PFSK-1 (cell line): Measurements from ENCODE around the gene LYPLAL1.

Experiments
- FOXP2 ChIP-seq: optimal IDR thresholded peaks from 2 replicates; pipeline ENCODE3; 2011; ENCODE audit warnings: borderline replicate concordance, control low read depth, inconsistent platforms; ENCODE audit not compliant: insufficient read depth; ENCODE audit errors: extremely low read length, extremely low read depth
- POLR2AphosphoS5 ChIP-seq: IDR thresholded peaks from 2 replicates; pipeline ENCODE4 v1.6.1; 2012; ENCODE audit warnings: low read depth, mild to moderate bottlenecking, control low read depth, low read length, moderate library complexity
- SIN3A ChIP-seq: IDR thresholded peaks from 2 replicates; pipeline ENCODE4 v1.6.1; 2012; ENCODE audit warnings: mild to moderate bottlenecking, low read length, moderate library complexity, borderline replicate concordance; ENCODE audit not compliant: insufficient read depth
- TAF1 ChIP-seq: IDR thresholded peaks from 2 replicates; pipeline ENCODE4 v1.6.1; 2012; ENCODE audit warnings: low read length, control low read depth, borderline replicate concordance; ENCODE audit not compliant: insufficient read depth
- TF ChIP-seq, protein P1 (sequence below), 2 experiments: IDR thresholded peaks; 2 replicates each; pipeline versions ENCODE4 v1.6.1 to v1.8.0; 2011 to 2012; ENCODE audit warnings: low read depth in 2 of 2, low read length in 2 of 2, control low read depth in 1 of 2, inconsistent platforms in 1 of 2, mild to moderate bottlenecking in 1 of 2, moderate library complexity in 1 of 2; ENCODE audit not compliant: insufficient read depth in 1 of 2

LYPLAL1 gene

DNA sequence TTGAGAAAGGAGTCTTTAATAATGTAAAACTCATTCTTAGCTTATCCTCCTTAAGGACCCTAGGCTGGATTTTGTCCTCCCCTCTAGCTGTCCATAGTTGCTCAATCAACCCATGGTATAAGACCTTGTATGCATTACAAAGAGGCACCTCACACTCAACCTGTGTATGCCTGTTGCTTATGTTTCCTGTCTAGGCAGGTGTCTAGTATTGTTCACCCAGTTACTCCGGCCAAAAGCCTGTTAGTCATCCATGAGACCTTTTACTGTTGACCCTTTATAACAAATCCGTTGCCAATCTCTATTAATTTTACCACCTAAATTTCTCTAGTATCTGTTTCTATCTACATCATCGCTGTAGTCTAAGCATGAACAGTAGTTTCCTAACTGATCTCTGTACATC is 3.7 kb downstream of the LYPLAL1 start:
- TF ChIP-seq FOXP2 (no peak), TAF1 (no peak), SIN3A (no peak), POLR2AphosphoS5 (no peak)
- TF ChIP-seq, protein P1, sequence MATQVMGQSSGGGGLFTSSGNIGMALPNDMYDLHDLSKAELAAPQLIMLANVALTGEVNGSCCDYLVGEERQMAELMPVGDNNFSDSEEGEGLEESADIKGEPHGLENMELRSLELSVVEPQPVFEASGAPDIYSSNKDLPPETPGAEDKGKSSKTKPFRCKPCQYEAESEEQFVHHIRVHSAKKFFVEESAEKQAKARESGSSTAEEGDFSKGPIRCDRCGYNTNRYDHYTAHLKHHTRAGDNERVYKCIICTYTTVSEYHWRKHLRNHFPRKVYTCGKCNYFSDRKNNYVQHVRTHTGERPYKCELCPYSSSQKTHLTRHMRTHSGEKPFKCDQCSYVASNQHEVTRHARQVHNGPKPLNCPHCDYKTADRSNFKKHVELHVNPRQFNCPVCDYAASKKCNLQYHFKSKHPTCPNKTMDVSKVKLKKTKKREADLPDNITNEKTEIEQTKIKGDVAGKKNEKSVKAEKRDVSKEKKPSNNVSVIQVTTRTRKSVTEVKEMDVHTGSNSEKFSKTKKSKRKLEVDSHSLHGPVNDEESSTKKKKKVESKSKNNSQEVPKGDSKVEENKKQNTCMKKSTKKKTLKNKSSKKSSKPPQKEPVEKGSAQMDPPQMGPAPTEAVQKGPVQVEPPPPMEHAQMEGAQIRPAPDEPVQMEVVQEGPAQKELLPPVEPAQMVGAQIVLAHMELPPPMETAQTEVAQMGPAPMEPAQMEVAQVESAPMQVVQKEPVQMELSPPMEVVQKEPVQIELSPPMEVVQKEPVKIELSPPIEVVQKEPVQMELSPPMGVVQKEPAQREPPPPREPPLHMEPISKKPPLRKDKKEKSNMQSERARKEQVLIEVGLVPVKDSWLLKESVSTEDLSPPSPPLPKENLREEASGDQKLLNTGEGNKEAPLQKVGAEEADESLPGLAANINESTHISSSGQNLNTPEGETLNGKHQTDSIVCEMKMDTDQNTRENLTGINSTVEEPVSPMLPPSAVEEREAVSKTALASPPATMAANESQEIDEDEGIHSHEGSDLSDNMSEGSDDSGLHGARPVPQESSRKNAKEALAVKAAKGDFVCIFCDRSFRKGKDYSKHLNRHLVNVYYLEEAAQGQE (IDR thresholded peaks at IDR 0.05; ENCODE audit: insufficient read depth in 1 of 2, low read depth in 2 of 2, low read length in 2 of 2) = no peak

DNA sequence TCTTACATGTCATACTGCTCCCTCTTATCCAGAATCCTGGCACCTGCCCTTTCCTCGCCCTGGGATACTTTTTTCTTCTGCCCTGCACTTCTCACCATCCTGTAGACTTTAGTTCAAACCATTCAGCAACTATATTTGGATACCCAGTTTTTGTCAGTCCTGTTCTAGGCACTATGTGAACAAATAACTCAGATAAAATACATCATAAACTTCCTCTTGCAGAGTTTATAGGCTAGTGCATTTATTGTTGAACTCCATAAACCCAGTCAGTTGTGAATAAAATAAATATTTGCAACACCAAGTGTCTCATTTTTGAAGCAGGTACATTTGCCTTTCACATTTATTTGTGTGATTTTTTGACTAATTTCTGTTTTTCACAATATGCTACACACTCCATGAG is 4.3 kb downstream of the LYPLAL1 start:
- TF ChIP-seq, protein P1 (IDR thresholded peaks at IDR 0.05; ENCODE audit: insufficient read depth in 1 of 2, low read depth in 2 of 2, low read length in 2 of 2) = no peak
- TF ChIP-seq POLR2AphosphoS5 (no peak), TAF1 (no peak), SIN3A (no peak), FOXP2 (no peak)

DNA sequence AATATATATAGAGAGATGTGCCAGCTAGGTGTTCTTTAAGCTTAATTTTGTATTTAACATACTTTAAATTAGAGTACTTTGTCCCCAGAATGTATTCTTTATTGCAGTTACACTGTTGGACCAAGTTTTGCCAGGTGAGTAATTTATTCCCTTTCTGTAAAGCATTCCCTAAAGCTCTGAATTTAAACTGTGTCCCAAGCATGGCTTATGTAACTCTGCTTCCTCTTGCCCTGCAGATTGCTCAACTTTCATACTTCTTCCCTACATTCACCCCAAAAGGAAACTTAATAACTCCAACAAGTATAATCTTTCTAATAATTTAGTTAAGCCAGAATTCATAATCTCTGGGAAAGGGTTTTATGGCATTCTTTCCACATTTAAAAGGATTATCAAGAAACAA is 5.6 kb downstream of the LYPLAL1 start:
- TF ChIP-seq FOXP2 = no peak

DNA sequence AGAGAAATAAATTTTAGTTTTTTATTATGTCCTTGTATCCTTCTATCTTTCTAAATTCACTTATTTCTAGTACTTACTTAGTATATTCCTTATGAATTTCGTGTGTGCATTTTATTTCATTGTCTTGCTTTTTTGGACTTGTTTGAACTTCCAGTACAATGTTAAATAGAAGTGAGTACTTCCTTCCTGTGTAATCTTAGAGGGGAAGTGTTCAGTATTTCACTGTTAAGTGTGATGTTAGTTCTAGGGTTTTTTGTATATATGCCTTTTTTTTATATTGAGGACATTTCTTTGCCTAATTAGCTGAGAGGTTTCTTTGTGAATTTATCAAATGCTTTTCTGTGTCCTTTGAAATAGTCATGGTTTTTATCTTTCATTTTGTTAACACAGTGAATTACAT is 10.7 kb downstream of the LYPLAL1 start:
- TF ChIP-seq, protein P1 (IDR thresholded peaks at IDR 0.05; ENCODE audit: insufficient read depth in 1 of 2, low read depth in 2 of 2, low read length in 2 of 2) = no peak
- TF ChIP-seq FOXP2 = no peak

DNA sequence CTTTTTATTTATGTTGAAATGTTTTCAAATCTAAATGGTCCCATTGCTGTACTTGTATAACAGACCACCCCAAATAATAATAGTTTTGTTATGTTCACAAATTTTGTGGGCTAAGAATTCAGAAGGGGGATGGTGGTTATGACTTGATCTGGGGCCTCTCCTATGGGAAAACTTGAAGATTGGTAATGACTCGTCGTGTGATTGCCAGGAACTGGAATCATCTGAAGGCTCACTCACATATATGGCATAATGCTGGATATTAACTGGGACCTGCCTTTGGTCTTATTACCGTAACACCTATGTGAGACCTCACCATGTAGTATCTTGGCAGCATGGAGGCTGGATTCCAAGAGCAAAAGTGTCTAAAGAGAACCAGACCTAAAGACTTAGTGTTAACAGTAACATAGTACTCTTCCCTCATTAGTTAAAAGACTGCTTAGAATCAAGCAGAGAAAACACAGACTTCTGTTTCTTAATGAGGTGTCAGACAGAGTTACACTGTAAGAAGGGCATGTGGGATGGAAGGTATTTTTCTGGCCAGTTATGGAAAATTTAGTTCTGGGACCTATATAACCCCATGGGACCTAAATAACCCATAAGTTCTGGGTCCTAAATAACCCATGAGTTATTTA is 11.9 kb downstream of the LYPLAL1 start:
- TF ChIP-seq SIN3A (no peak), FOXP2 (no peak), POLR2AphosphoS5 (no peak), TAF1 (no peak)
- TF ChIP-seq, protein P1 (IDR thresholded peaks at IDR 0.05; ENCODE audit: insufficient read depth in 1 of 2, low read depth in 2 of 2, low read length in 2 of 2) = no peak
